HepG2 (cell line): ENCODE measurements around the gene ALOXE3. TPM values are rescaled to one million over a fixed set of nuclear protein-coding genes. Genes with fewer than 3 reads are reported as not detected.

ENCODE experiments used
- CBX2 ChIP-seq, 2 experiments: fragments of 200-600 bp in 1 of 2; sonication (generic); formaldehyde crosslinking in 1 of 2; IDR thresholded peaks; 2 replicates each; pipeline versions ENCODE4 v1.7.0 to v1.8.1; 2018 to 2022; ENCODE audit warnings: low read depth in 2 of 2, low read length in 1 of 2, mild to moderate bottlenecking in 1 of 2, missing genetic modification reagents in 1 of 2
- CHD4 ChIP-seq: fragments of 200-600 bp; sonication (generic); IDR thresholded peaks from 2 replicates; pipeline ENCODE4 v1.7.0; 2017; ENCODE audit warnings: mild to moderate bottlenecking, low read length, borderline replicate concordance
- HNRNPLL ChIP-seq: fragments of 200-400 bp; formaldehyde crosslinking; IDR thresholded peaks from 2 replicates; pipeline ENCODE4 v1.6.1; 2017; ENCODE audit warnings: mild to moderate bottlenecking, low read depth, low read length; ENCODE audit not compliant: poor library complexity, severe bottlenecking
- IKZF1 ChIP-seq: fragments of 450-650 bp; IDR thresholded peaks from 2 replicates; pipeline ENCODE4 v1.7.1; 2016
- MTERF4 ChIP-seq: sonication (generic); formaldehyde crosslinking; IDR thresholded peaks from 2 replicates; pipeline ENCODE4 v1.8.0; 2023; ENCODE audit warnings: mild to moderate bottlenecking, missing genetic modification reagents
- NFKBIZ ChIP-seq: IDR thresholded peaks from 2 replicates; pipeline ENCODE4 v1.6.1; 2018; ENCODE audit warnings: missing genetic modification reagents, missing compliant biosample characterization
- NR2F1 ChIP-seq, 2 experiments: fragments of 450-650 bp in 1 of 2; formaldehyde crosslinking in 1 of 2; IDR thresholded peaks; 2 replicates each; pipeline versions ENCODE4 v1.5.0 to v1.6.1; 2016 to 2020; ENCODE audit warnings: mild to moderate bottlenecking in 1 of 2, missing compliant biosample characterization in 1 of 2, missing genetic modification reagents in 1 of 2, moderate library complexity in 1 of 2
- POLR2A ChIP-seq, 2 experiments: IDR thresholded peaks; 2 replicates each; pipeline ENCODE4 v1.6.1; 2011; ENCODE audit warnings: low read depth in 2 of 2, low read length in 2 of 2, mild to moderate bottlenecking in 1 of 2, moderate library complexity in 1 of 2; ENCODE audit not compliant: insufficient read depth in 1 of 2
- RBAK ChIP-seq: sonication (generic); formaldehyde crosslinking; IDR thresholded peaks from 2 replicates; pipeline ENCODE4 v1.5.1; 2020; ENCODE audit warnings: mild to moderate bottlenecking, missing genetic modification reagents
- STAG1 ChIP-seq: sonication (generic); formaldehyde crosslinking; IDR thresholded peaks from 2 replicates; pipeline ENCODE4 v1.4.0; 2020; ENCODE audit warnings: missing genetic modification reagents
- SYNCRIP ChIP-seq: fragments of 200-400 bp; formaldehyde crosslinking; IDR thresholded peaks from 2 replicates; pipeline ENCODE4 v1.6.1; 2018; ENCODE audit warnings: mild to moderate bottlenecking, low read depth, low read length; ENCODE audit not compliant: insufficient read depth
- ZBED4 ChIP-seq: sonication (generic); formaldehyde crosslinking; IDR thresholded peaks from 2 replicates; pipeline ENCODE4 v1.4.0; 2020; ENCODE audit warnings: missing genetic modification reagents, borderline replicate concordance
- ZBTB21 ChIP-seq: sonication (generic); formaldehyde crosslinking; IDR thresholded peaks from 2 replicates; pipeline ENCODE4 v1.4.0; 2020; ENCODE audit warnings: missing genetic modification reagents
- ZHX2 ChIP-seq, 2 experiments: sonication (generic) in 1 of 2; formaldehyde crosslinking in 1 of 2; IDR thresholded peaks; 2 replicates each; pipeline versions ENCODE4 v1.6.1 to v1.9.0; 2014 to 2022; ENCODE audit warnings: antibody characterized with exemption in 1 of 2, borderline replicate concordance in 1 of 2, inconsistent platforms in 1 of 2, low read depth in 1 of 2, missing genetic modification reagents in 1 of 2
- ZNF143 ChIP-seq: sonication (generic); formaldehyde crosslinking; IDR thresholded peaks from 2 replicates; pipeline ENCODE4 v1.4.0; 2020; ENCODE audit warnings: missing genetic modification reagents
- ZNF282 ChIP-seq: fragments of 450-650 bp; IDR thresholded peaks from 2 replicates; pipeline ENCODE4 v1.6.1; 2018; ENCODE audit not compliant: partially characterized antibody
- ZNF431 ChIP-seq: sonication (generic); formaldehyde crosslinking; IDR thresholded peaks from 2 replicates; pipeline ENCODE4 v1.9.0; 2022; ENCODE audit warnings: missing genetic modification reagents, low read depth, mild to moderate bottlenecking, borderline replicate concordance
- ZNF746 ChIP-seq: sonication (generic); formaldehyde crosslinking; IDR thresholded peaks from 2 replicates; pipeline ENCODE4 v1.8.0; 2022; ENCODE audit warnings: mild to moderate bottlenecking, missing genetic modification reagents
- polyA plus RNA-seq, 8 experiments: library from polyadenylated mRNA; depleted of rRNA in 3 of 8; stranded (reverse) in 7 of 8; unstranded in 1 of 8; fragments of >200 nt; fragmentation: Illumina TruSeq in 4 of 8; extraction: Trizol in 4 of 8; gene quantifications; 2 replicates each; pipeline versions ENCODE4 v1.2.1 to v1.2.3, GENCODE V29; 2011 to 2016; ENCODE audit warnings: low read depth in 4 of 8, missing spikeins in 1 of 8, mixed read lengths in 1 of 8; ENCODE audit not compliant: insufficient read depth in 1 of 8
- total RNA-seq, 5 experiments: library from RNA; depleted of rRNA; stranded (reverse); fragments of >200 nt; fragmentation: Illumina TruSeq; extraction: Trizol; gene quantifications; 2 replicates each; pipeline ENCODE4 v1.2.3, GENCODE V29; 2016; ENCODE audit warnings: low read depth in 1 of 5

The ALOXE3 gene
- total and polyA plus RNA-seq, 2 of the 13 experiments (the other 11 are each of a cell fraction or from before 2014, with no cell fraction given): 0.07 TPM; not detected in 1

GRCh38 chr17:8153957-8154607, 35.8 kb upstream of the ALOXE3 start (continued):
- TF ChIP-seq ZBED4 (CRISPR knock-in tag) (no peak), IKZF1 (no peak), ZHX2 (IDR thresholded peaks at IDR 0.05; ENCODE audit: low read depth) (0 out of 2 replicates have a peak, but pooled peaks have one; percentile 68), ZHX2 (CRISPR knock-in tag; IDR thresholded peaks at IDR 0.05; ENCODE audit: borderline replicate concordance) (no peak), MTERF4 (CRISPR knock-in tag) (no peak), RBAK (CRISPR knock-in tag) (no peak), ZNF143 (CRISPR knock-in tag) (no peak), HNRNPLL (peak; percentile 38), NR2F1 (CRISPR knock-in tag; IDR thresholded peaks at IDR 0.05) (no peak), CHD4 (peak; percentile 76; the same call in 1 of the 2 replicates), ZNF431 (CRISPR knock-in tag) (0 out of 2 replicates have a peak, but pooled peaks have one; percentile 39), STAG1 (CRISPR knock-in tag) (no peak), ZNF746 (no peak), ZBTB21 (CRISPR knock-in tag) (peak; percentile 80), ZNF282 (no peak), POLR2A (IDR thresholded peaks at IDR 0.05; ENCODE audit: insufficient read depth in 1 of 2, low read depth in 2 of 2, low read length in 2 of 2) (peak in 1 of 2 experiments; percentile 41; a peak in 1 of 4 replicates), CBX2 (IDR thresholded peaks at IDR 0.05; ENCODE audit: low read depth, low read length) (no peak), CBX2 (CRISPR knock-in tag; IDR thresholded peaks at IDR 0.05; ENCODE audit: low read depth) (no peak), NFKBIZ (CRISPR knock-in tag) (no peak), SYNCRIP (no peak)
